Brain microvascular endothelial cell (primary cell): ENCODE measurements around the gene ZNG1A.
"Not testable (repeated sequence)": the region's sequence is repeated elsewhere in the genome, so short reads cannot be mapped to it uniquely, and the experiment has no call there.

Experiments
- DNase-seq: peaks from one replicate; pipeline ENCODE4 v3.0.0-alpha.2; 2020
- H3K27ac ChIP-seq: fragments of 250-450 bp; sonication (Bioruptor Pico); 2 replicates; pipeline ENCODE4 v1.5.1; 2020; ENCODE audit warnings: mild to moderate bottlenecking, moderate library complexity
- H3K27me3 ChIP-seq: fragments of 250-450 bp; sonication (Bioruptor Pico); replicated peaks from 2 replicates; pipeline ENCODE4 v1.5.1; 2020; ENCODE audit warnings: mild to moderate bottlenecking
- H3K36me3 ChIP-seq: fragments of 250-450 bp; sonication (Bioruptor Pico); replicated peaks from 2 replicates; pipeline ENCODE4 v1.5.1; 2020; ENCODE audit warnings: mild to moderate bottlenecking
- H3K4me3 ChIP-seq: 2 replicates; pipeline ENCODE4 v1.5.1; 2011; ENCODE audit warnings: low read depth, mild to moderate bottlenecking, control low read depth, low read length, moderate library complexity
- in situ Hi-C: cut with HindIII; loops from 2 replicates; pipeline ENCODE4 v1.10.0; 2017; ENCODE audit warnings: low sequenced_read_pairs, low pct_ligation_motif_present
- TF ChIP-seq, protein P1 (sequence below): IDR thresholded peaks from 2 replicates; pipeline ENCODE4 v1.5.1; 2011; ENCODE audit warnings: low read depth, mild to moderate bottlenecking, moderate library complexity, low read length, control low read depth, inconsistent platforms; ENCODE audit errors: missing control alignments

ZNG1A gene

DNA sequence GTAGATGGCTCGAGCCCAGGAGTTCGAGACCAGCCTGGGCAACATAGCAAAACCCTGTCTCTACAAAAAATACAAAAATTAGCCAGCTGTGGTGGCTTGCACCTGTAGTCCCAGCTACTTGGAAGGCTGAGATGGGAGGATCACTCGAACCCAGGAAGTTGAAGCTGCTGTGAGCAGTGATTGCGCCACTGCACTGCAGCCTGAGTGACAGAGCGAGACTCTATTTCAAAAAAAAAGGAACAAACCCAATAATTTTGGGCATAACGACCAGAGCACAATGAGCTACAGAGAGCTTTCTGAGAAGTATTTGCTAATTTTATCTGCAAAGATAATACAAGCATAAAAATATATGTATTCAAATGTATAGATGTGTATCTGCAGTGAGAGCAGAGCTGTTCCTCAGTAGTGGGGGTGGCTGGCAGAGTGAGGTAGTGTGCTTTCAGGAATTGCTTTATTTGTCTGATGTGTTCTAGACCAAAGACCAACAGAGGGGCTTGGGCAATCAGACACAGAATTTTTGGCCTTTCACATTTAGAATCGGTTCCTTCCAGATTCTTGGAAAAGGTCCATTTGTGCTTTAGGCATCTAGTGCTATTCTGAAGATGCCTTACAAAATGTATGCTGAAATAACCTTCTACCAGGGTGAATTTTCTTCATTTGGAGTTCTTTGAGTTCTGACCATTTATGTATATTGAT lies 41.0 kb upstream of the ZNG1A start:
- in situ Hi-C loops: no loop called here
- H3K27ac ChIP-seq: no peak overlapping the region
- H3K36me3 ChIP-seq: no peaks in the 10 kb centered on the region
- TF ChIP-seq, protein P1, sequence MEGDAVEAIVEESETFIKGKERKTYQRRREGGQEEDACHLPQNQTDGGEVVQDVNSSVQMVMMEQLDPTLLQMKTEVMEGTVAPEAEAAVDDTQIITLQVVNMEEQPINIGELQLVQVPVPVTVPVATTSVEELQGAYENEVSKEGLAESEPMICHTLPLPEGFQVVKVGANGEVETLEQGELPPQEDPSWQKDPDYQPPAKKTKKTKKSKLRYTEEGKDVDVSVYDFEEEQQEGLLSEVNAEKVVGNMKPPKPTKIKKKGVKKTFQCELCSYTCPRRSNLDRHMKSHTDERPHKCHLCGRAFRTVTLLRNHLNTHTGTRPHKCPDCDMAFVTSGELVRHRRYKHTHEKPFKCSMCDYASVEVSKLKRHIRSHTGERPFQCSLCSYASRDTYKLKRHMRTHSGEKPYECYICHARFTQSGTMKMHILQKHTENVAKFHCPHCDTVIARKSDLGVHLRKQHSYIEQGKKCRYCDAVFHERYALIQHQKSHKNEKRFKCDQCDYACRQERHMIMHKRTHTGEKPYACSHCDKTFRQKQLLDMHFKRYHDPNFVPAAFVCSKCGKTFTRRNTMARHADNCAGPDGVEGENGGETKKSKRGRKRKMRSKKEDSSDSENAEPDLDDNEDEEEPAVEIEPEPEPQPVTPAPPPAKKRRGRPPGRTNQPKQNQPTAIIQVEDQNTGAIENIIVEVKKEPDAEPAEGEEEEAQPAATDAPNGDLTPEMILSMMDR: no peak
- H3K27me3 ChIP-seq: peaks cover 6% of the 10 kb centered on the region
- DNase-seq: no peak
- no peak overlapping the region for H3K4me3 ChIP-seq

DNA sequence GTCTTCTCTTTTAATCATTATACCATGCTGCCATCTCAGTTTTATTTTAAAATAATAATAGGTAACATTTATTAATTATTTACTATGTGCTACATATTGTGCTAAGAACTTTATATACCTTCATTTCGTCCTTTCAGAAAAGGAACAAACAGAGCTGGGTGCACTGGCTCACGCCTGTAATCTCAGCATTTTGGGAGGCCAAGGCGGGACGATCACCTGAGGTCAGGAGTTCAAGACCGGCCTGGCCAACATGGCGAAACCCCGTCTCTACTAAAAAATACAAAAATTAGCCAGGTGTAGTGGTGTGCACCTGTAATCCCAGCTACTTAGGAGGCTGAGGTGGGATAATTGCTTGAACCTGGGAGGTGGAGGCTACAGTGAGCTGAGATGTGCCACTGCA lies 40.2 kb upstream of the ZNG1A start:
- DNase-seq, H3K27me3 ChIP-seq, H3K36me3 ChIP-seq, H3K4me3 ChIP-seq, H3K27ac ChIP-seq, in situ Hi-C loops: not testable (repeated sequence)

DNA sequence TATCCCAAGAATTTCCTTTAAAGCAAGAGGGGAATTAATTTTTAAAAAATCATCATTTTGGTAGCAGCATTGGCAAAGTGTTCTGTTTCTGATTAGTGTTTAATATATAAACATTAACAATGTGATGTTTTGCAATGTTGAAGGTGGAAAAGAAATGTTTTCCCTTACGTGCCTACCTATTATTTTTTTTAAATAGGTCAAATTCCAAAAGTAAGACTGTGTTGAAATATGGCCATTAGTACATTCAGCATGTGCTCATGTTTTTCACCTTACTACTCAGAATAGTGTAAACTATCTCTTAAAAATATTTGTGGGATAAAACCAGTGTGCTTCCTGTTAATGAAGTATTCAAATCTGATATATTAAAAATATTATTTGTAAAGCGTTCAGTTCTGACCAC lies 39.1 kb upstream of the ZNG1A start:
- in situ Hi-C loops: no loop called here
- TF ChIP-seq, protein P1: no peak
- no peak for DNase-seq
- Histone ChIP-seq H3K36me3 (no peaks in the 10 kb centered on the region), H3K27ac (no peak overlapping the region), H3K4me3 (no peak overlapping the region), H3K27me3 (peaks cover 6% of the 10 kb centered on the region)

DNA sequence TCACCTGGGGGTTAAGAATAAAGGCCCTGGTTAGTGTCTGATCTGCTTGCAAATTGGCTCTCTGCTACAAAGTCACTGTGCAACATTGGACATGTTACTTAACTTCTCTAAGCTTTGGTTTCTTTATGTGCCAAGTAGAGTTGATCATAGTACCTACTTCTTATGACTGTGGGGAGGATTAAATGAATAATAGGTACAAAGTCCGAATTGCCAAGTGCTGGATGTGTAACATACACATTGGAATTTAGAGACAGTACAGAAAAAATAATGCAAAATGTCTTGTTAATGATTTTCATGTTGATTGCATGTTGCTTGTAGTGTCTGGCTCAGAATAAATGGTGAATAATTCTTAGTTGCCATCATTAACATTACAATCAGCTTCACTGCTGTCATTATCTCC lies 38.0 kb upstream of the ZNG1A start:
- DNase-seq: no peak
- in situ Hi-C loops: no loop called here

DNA sequence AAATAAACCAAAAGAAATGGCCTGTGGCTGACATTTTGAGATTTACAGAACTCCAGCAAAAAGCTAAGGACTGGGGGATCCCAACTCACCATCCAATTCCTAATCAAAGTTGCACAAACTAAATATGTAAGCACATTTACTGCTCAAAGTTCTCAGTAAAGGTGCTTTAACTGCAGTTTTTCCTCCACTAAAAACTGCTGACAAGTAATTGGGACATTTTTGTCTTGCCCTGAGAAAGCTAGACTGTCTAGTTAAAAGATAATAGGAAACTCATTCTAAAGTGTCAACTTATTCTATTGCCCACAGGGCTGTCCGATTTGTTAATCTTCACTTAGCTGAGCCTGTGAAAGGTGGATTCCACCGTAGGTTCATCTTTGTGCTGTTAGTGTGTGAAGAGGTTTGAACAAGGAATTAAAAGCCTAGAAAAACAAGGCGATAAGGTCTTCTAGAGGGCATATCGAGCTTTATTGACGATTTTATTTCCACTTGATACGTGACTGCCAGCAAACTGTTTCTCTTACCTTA lies 36.8 kb upstream of the ZNG1A start:
- DNase-seq: no peak
- Histone ChIP-seq H3K4me3 (no peak overlapping the region), H3K27ac (no peak overlapping the region), H3K36me3 (no peaks in the 10 kb centered on the region), H3K27me3 (peaks cover 6% of the 10 kb centered on the region)
- in situ Hi-C loops: no loop called here
- TF ChIP-seq, protein P1: no peak

More for the DNA sequence above, 38.0 kb upstream of the ZNG1A start:
- Histone ChIP-seq H3K27ac (no peak overlapping the region), H3K4me3 (no peak overlapping the region), H3K36me3 (no peaks in the 10 kb centered on the region), H3K27me3 (peaks cover 6% of the 10 kb centered on the region)
- TF ChIP-seq, protein P1: no peak

DNA sequence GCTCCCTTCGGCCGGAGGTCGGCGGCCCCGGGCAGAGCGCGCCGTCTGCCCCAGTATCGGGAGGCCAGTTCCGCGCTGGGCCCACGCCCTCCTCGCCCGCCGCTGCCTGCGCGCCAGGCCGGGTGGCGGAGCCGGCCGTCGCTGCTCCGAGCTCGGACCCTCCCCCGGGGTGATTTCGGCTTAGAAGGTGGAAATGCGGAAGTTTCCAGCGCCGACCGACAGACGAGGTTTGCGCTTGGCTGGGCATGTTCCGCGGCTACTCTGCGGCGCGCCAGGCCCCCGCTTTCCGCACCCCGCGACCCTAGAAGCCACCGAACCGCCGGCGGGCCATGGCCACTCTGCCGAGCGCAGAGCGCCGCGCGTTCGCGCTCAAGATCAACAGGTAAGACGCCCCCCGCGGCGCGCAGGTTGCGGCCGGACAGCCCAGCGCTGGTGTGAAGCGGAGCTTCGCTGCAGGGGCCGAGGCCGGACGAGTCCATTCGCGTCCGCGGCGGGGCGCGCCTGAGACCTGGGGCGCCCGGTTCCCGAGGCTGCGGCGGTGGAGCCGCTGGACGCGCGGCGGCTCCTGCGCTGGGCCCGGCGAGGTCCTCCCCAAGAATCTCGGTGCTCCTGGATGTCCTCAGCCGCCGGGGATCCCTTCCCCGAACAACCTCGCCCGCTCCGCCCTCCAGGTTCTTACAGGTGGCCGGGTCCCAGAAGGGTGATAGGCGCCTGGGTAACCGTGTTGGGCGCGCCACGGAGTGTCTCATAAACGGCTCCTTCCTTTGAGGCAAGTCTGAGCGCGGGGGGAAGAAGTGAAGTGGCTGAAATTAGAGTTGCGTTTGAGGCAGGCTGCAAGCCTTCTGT lies 36.0 kb upstream of the ZNG1A start, which contains the start of gene DOCK8:
Gene DOCK8, plus strand, starts transcription at position 218 of the 846 bp plus-strand sequence. Its CDS starts 112 bp downstream, at position 330.
- Histone ChIP-seq H3K4me3 (peak within 1 kb of the TSS; percentile 45), H3K27ac (no peak within 1 kb of the TSS), H3K27me3 (peaks cover 6% of the 10 kb centered on the region), H3K36me3 (no peaks in the 10 kb centered on the region)
- TF ChIP-seq, protein P1: peak; percentile 24
- DNase-seq: no peak
- in situ Hi-C loops: no loop called here
